GM12875 (cell line): ENCODE data around the gene MYO3B.

Experiments
- H3K4me3 ChIP-seq: one replicate; pipeline ENCODE4 v1.5.1; 2011; ENCODE audit warnings: low read depth, low read length, control low read depth
- TF ChIP-seq, protein P1 (sequence below): IDR thresholded peaks from 2 replicates; pipeline ENCODE4 v1.5.1; 2011; ENCODE audit warnings: low read depth, mild to moderate bottlenecking, control low read depth, inconsistent platforms, low read length, moderate library complexity, borderline replicate concordance; ENCODE audit not compliant: insufficient read depth

The MYO3B gene

DNA sequence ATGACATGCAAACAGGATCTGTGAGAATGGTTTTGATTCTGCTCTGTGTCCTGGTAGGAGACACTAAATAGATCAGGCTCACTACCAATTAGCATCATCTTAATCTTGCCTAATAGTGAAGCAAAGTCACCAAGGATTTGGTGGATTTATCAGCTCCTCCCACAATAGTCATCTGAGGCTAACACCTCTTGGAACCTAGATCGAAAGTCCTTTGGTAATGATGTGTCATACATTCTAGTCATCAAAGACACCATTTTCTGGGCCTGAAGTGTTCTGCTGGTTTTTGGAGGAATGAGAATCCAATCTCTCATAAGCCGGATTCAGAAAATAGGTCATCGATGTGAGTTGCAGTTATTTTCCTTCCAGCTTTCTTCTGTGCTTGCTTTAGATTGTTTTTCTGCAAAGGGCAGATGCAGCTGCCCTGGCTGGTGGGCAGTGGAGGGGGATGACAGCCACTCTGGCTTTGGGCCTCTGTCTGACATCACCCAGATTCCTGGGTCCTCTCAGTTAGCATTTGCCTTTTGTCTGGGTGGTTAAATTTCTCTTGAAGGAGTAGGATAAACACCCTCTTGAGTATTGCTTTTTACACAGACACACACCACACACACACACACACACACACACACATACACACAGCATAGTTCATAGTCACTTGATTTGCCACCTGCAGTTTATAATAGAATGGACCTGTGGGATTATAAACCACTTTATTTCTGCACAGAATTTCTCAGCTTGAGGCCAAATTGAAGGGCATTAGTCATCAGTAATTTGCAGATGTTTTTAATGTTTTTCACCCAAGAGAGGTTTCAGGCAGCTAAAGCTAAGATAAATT is at the start of gene MYO3B:
TSS of gene MYO3B (plus strand) at position 198 of the 832 bp plus-strand sequence. CDS start at position 339, 141 bp downstream.
- H3K4me3 ChIP-seq: no peak within 1 kb of the TSS
- TF ChIP-seq, protein P1, sequence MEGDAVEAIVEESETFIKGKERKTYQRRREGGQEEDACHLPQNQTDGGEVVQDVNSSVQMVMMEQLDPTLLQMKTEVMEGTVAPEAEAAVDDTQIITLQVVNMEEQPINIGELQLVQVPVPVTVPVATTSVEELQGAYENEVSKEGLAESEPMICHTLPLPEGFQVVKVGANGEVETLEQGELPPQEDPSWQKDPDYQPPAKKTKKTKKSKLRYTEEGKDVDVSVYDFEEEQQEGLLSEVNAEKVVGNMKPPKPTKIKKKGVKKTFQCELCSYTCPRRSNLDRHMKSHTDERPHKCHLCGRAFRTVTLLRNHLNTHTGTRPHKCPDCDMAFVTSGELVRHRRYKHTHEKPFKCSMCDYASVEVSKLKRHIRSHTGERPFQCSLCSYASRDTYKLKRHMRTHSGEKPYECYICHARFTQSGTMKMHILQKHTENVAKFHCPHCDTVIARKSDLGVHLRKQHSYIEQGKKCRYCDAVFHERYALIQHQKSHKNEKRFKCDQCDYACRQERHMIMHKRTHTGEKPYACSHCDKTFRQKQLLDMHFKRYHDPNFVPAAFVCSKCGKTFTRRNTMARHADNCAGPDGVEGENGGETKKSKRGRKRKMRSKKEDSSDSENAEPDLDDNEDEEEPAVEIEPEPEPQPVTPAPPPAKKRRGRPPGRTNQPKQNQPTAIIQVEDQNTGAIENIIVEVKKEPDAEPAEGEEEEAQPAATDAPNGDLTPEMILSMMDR: no peak

- no peak overlapping the region for H3K4me3 ChIP-seq
- TF ChIP-seq, protein P1: no peak
These were observed 38.5 kb upstream of the MYO3B start for GRCh38 chr2:170139276-170139967.

GRCh38 chr2:170140561-170140960 is 37.4 kb upstream of the MYO3B start:
- TF ChIP-seq, protein P1: no peak
- no peak overlapping the region for H3K4me3 ChIP-seq

DNA sequence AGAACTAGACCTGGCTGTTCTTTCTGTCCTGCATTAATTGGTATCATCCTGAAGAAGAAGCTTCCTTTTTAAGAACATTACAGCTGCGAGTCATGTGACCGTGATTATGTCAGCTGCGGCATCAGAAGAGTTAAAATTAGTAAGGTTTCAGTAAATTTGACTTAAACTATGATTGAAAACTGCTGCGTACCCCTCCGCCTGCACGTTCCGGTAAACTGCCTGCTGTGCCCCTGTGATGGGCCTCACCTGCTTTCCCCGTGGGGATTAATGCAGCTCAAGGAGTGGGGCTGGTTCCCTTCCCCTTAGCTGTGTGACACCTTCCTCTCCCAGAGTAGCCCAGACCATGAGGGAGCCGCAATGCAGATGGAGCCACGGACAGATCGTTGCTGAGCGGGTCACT is 36.1 kb upstream of the MYO3B start:
- peak overlapping the region; percentile 33 for H3K4me3 ChIP-seq

GRCh38 chr2:170142502-170142901 is 35.4 kb upstream of the MYO3B start:
- no peak overlapping the region for H3K4me3 ChIP-seq

More for the DNA sequence above, 36.1 kb upstream of the MYO3B start:
- TF ChIP-seq, protein P1: no peak

DNA sequence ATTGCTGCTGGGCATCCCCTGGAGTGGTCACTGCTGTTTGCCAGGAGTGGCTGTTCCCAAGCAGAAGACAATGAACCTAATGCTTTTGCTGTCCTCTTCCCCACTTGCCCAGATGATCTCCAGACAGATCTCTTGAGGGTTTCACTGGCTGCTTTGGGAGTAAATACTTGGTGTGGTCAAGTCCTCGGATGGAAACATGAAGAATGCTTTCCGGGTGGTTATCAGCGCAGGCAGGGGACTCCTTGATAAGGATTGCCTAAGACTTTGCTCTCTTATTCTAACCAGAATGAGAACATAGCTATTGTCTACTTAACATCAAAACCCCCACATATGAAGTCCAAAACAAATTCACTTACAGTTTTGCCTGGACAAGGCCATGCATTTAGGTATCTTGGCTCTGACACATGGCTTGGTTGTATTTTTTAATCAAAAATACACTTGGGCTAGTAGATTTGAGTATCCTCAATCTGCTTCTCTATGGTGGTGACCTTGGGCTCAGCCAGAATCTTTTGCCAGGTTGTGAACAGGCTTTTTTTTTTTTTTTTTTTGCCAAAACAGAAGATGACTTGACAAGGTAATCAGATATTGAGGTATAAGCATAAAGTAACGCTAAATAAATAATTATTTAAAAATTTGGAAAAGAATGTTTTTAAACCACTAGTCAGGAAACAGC is 34.8 kb upstream of the MYO3B start:
- TF ChIP-seq, protein P1: no peak
- no peak overlapping the region for H3K4me3 ChIP-seq

More at GRCh38 chr2:170142502-170142901, 35.4 kb upstream of the MYO3B start:
- TF ChIP-seq, protein P1: no peak
